ENCODE data around the gene LRMDA. TPM values are rescaled to one million over a fixed set of nuclear protein-coding genes. Genes with fewer than 3 reads are reported as not detected.
A peak's percentile ranks its signal among the peaks of the same experiment; 100 is the strongest.

LRMDA gene
- total and polyA plus RNA-seq, 2 of the 4 experiments (the other 2 are of a cell fraction), result 0.07 TPM; not detected in 1

GRCh38 chr10:75773231-75773780, 341.9 kb downstream of the LRMDA start:
- H3K4me1 ChIP-seq (ENCODE audit: control insufficient read depth, insufficient read depth, low read length), result no peaks in the 10 kb centered on the region; the same call in 1 of the 2 replicates

More at GRCh38 chr10:75773231-75773780, 341.9 kb downstream of the LRMDA start:
- ChIA-PET POLR2A (ENCODE audit: unreplicated experiment) (no interaction called here), CTCF (no interaction called here)
- H3K56ac ChIP-seq (ENCODE audit: extremely low read depth, insufficient read depth, low read length), result no peak overlapping the region
- in situ Hi-C loops (cut with MboI; ENCODE audit: low sequenced_read_pairs), result no loop called here
- H4K20me1 ChIP-seq (ENCODE audit: insufficient read depth, low read length), result no peaks in the 10 kb centered on the region
- no peaks in the 10 kb centered on the region for H3K79me1 ChIP-seq (ENCODE audit: low read depth in 1 of 2, low read length in 2 of 2)
- dilution Hi-C loops (cut with HindIII; ENCODE audit: low sequenced_read_pairs, unreplicated experiment), result no loop called here
- WGBS, 2 experiments (ENCODE audit: extremely low coverage in 2 of 2, insufficient read length in 1 of 2), result 0% methylated on average over 2 of the region's 5 CpGs; no CpG with 5 or more reads in 1 of the 2 experiments
- intact Hi-C loops (cut with micrococcal nuclease), result no loop called here
- ATAC-seq (ENCODE audit: low read depth), result peak; percentile 24; the same call in 1 of the 2 replicates
- no peaks in the 10 kb centered on the region; the same call in 1 of the 2 replicates for H3K9me1 ChIP-seq (ENCODE audit: insufficient read depth, low read length)
- no peak overlapping the region for H4K5ac ChIP-seq (ENCODE audit: low read depth, low read length)
- H2AK9ac ChIP-seq (replicated peaks; ENCODE audit: low read depth, low read length, poor library complexity), result no peak overlapping the region
- H3K4ac ChIP-seq (ENCODE audit: low read depth, low read length), result no peak overlapping the region
- TF ChIP-seq MXI1 (IDR thresholded peaks at IDR 0.05; ENCODE audit: borderline replicate concordance, low read depth, low read length), result no peak
- TF ChIP-seq RFX5 (IDR thresholded peaks at IDR 0.05; ENCODE audit: low read depth, low read length), result no peak
- TF ChIP-seq RCOR1 (IDR thresholded peaks at IDR 0.05; ENCODE audit: insufficient replicate concordance, low read length), result no peak
- no peak for TF ChIP-seq FOS (IDR thresholded peaks at IDR 0.05; ENCODE audit: low read depth, low read length)
- no peaks in the 10 kb centered on the region; the same call in 1 of the 2 replicates for H3K27me3 ChIP-seq (ENCODE audit: control insufficient read depth, insufficient read depth, low read length)
- H3K4me2 ChIP-seq (ENCODE audit: low read depth, low read length), result no peak overlapping the region
- no peak overlapping the region for H3K23ac ChIP-seq (ENCODE audit: low read depth, low read length)
- no peak overlapping the region for H2BK20ac ChIP-seq (ENCODE audit: low read depth, low read length)
- peak; percentile 8 for DNase-seq
- no peak overlapping the region for H3K9ac ChIP-seq (ENCODE audit: low read depth, low read length)
- no peaks in the 10 kb centered on the region for H3K9me3 ChIP-seq (ENCODE audit: control insufficient read depth, insufficient read depth, low read length)
- H3K27ac ChIP-seq (ENCODE audit: insufficient read depth, low read length), result no peak overlapping the region
- H3K4me3 ChIP-seq (ENCODE audit: insufficient read depth, low read depth, low read length), result no peak overlapping the region
- no peak overlapping the region for H4K8ac ChIP-seq (ENCODE audit: low read depth in 2 of 2, low read length in 2 of 2)
- H2BK15ac ChIP-seq (ENCODE audit: low read depth, low read length), result no peak overlapping the region
- no peak overlapping the region for H2AK5ac ChIP-seq (ENCODE audit: low read depth, low read length)
- H3K14ac ChIP-seq (replicated peaks; ENCODE audit: low read depth, low read length), result no peak overlapping the region
- no peak overlapping the region for H3K18ac ChIP-seq (ENCODE audit: low read depth, low read length)
- no peak overlapping the region for H2AFZ ChIP-seq (replicated peaks; ENCODE audit: low read length, poor library complexity)
- no peak overlapping the region for H4K91ac ChIP-seq (ENCODE audit: insufficient read depth, low read depth, low read length)
- no peak overlapping the region for H2BK120ac ChIP-seq (ENCODE audit: low read depth, low read length)
- no TSS peak for BruUV-seq (replicated peaks)
- H3K36me3 ChIP-seq (ENCODE audit: control insufficient read depth, insufficient read depth, low read length), result no peaks in the 10 kb centered on the region
- H2BK5ac ChIP-seq (ENCODE audit: low read depth, low read length, poor library complexity, severe bottlenecking), result no peak overlapping the region

Data from IMR-90 (cell line).